ENCODE data around the gene GULP1.

Gene GULP1

DNA sequence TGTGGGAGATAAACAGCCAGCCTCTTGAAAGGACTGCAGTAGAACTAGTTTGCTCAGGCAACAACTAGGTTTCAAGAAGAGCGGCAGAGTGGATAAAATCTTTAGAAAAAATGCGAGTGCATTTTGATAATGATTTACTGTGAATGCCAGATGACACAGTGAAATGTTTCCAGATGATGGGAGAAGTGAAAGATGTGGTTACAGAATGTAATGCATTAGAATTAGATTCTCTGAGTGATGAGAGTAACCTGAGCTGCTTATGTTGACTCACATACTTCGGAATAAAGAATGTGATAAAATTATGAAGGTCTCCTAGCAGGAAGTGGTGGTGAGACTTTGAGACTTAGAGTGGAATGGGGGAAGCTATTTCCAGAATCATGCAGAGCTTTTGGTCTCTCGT, 184.3 kb downstream of the GULP1 start:
- H3K9me3 Mint-ChIP-seq = no peaks in the 10 kb centered on the region
- no peak for ATAC-seq
- no peak overlapping the region for H3K27ac Mint-ChIP-seq
- H3K27me3 Mint-ChIP-seq = no peaks in the 10 kb centered on the region
- DNase-seq = no peak
- no peaks in the 10 kb centered on the region for H3K4me1 Mint-ChIP-seq
- H3K4me3 Mint-ChIP-seq = no peak overlapping the region

DNA sequence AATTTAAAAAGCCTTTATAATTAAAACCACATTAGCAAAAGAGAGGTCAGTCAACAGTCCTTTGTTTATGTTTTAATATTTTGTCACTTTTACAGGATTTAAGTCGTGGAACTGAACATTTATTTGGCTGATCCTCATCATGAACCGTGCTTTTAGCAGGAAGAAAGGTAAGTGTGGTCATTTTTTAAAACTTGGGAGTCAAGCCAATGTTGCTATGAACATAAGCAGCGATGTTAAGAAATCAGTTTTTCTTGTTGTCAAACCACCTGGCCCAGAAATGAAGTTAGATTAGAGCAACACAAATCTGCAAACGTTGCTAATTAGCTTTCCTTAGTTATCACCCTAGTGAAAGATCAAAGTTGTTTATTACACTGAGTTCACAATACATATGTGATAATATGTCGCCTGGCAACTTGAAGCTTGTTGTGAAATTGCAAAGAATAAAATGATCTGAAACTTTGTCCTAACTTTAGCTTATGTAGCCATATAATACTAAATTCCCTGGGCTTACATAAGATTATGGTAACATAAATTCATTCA, 186.0 kb downstream of the GULP1 start:
- no peak for ATAC-seq
- Mint-ChIP-seq H3K27ac (no peak overlapping the region), H3K9me3 (no peaks in the 10 kb centered on the region), H3K4me3 (no peak overlapping the region), H3K4me1 (no peaks in the 10 kb centered on the region), H3K27me3 (no peaks in the 10 kb centered on the region)
- no peak for DNase-seq

DNA sequence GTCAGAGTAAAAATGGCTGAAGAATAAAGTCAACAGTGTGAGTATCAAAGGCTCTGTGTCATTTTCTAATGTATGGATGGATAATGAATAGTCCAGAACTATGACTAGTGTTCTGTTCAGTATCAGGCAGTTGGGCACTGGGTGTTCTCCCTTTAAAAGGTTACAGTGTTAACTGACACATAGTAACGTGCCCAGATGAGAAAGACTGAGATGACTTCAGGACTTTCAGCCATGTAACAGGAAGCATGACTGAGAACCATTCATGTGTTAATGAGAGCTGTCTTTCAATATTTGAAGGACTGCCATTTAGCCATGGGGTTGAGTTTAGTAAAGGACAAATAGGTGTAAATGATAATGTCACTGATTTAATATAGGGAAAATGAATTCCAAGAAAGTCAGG, 187.1 kb downstream of the GULP1 start:
- ATAC-seq (peak; percentile 60), DNase-seq (no peak)
- no peaks in the 10 kb centered on the region for H3K9me3 Mint-ChIP-seq
- H3K4me3 Mint-ChIP-seq = no peak overlapping the region
- H3K27ac Mint-ChIP-seq = no peak overlapping the region
- no peaks in the 10 kb centered on the region for H3K4me1 Mint-ChIP-seq
- H3K27me3 Mint-ChIP-seq = no peaks in the 10 kb centered on the region

DNA sequence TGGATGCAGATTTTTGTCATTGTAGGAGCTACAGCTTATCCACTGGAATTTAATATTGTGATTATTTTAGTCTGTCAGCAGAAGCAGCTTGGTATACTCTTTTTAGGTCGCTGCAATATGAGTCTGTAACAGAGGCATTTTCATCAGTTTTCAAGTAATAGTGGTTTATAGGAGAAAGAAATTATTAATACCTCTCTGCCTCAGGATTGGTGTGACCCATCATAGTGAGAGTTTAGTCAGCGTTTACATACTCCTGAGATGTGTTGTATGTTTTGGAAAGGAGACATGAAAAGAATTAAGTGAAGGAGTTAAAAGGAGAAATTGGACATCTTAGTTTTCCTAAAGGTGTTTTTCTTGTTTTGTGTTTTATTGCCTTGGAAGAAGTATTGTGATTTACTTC, 189.8 kb downstream of the GULP1 start:
- Mint-ChIP-seq H3K27ac (no peak overlapping the region), H3K4me3 (no peak overlapping the region), H3K4me1 (no peaks in the 10 kb centered on the region), H3K9me3 (no peaks in the 10 kb centered on the region), H3K27me3 (no peaks in the 10 kb centered on the region)
- ATAC-seq = no peak
- DNase-seq = no peak

DNA sequence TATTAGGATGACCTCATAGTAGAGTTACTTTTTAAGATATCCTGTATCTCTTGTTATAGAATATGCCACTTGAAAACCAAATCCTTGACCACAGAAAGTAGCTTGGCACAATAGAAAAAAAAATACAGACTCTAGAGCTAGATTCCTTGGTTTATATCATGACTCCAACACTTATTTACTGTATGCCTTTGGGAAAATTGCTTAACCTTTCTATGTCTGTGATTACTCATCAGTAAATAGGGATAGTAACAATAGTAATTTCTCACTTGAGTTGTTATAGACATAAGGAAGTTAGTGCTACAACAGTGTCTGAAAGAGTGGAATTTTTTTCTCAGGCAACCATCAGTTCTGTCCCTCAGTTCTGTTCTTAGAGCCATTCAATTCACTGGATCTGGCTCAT, 193.8 kb downstream of the GULP1 start:
- ATAC-seq = no peak
- no peak overlapping the region for H3K4me3 Mint-ChIP-seq
- no peaks in the 10 kb centered on the region for H3K27me3 Mint-ChIP-seq
- H3K4me1 Mint-ChIP-seq = no peaks in the 10 kb centered on the region
- no peak for DNase-seq
- H3K27ac Mint-ChIP-seq = no peak overlapping the region
- no peaks in the 10 kb centered on the region for H3K9me3 Mint-ChIP-seq

DNA sequence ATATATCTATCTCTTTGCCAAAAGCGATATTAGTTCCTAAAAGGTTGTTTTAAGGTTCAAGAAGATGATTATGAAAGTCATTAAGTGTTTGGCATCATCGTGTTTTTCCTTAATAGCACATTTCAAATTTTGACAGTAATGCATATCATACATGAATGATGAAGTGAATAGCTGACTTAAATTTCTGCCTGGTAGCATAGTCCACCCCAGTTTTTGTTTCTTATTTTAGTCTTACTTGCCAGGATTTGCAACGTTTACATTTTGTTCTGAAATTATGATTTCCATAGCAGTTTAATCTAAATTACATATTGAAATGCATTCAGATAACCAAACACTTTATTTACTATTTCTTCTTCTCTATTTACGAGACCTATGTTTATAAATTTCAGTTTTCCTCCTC, 201.1 kb downstream of the GULP1 start:
- Mint-ChIP-seq H3K4me1 (no peaks in the 10 kb centered on the region), H3K27me3 (peaks cover 8% of the 10 kb centered on the region), H3K27ac (no peak overlapping the region), H3K4me3 (no peak overlapping the region), H3K9me3 (no peaks in the 10 kb centered on the region)
- ATAC-seq (no peak), DNase-seq (no peak)

DNA sequence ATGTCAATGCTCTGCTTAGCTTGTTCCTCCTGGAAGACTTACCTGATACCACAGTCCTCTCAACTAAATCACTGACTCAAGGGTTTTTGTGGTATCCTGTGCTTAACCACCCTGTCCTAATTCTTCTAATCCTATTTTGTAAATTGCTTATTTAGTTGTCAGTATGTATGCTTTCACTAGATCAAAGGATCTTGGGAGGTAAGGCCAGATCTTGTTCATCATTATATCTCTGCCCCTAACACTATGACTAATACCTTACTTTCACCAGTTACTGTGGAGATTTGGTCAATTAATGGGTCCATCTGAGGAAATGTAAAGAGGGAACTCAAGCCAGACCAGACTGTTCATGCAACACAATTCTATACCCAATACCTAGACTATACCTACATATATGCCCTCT, 203.2 kb downstream of the GULP1 start:
- Mint-ChIP-seq H3K27ac (no peak overlapping the region), H3K4me3 (no peak overlapping the region), H3K9me3 (no peaks in the 10 kb centered on the region), H3K4me1 (no peaks in the 10 kb centered on the region), H3K27me3 (peaks cover 8% of the 10 kb centered on the region)
- ATAC-seq (no peak), DNase-seq (no peak)

DNA sequence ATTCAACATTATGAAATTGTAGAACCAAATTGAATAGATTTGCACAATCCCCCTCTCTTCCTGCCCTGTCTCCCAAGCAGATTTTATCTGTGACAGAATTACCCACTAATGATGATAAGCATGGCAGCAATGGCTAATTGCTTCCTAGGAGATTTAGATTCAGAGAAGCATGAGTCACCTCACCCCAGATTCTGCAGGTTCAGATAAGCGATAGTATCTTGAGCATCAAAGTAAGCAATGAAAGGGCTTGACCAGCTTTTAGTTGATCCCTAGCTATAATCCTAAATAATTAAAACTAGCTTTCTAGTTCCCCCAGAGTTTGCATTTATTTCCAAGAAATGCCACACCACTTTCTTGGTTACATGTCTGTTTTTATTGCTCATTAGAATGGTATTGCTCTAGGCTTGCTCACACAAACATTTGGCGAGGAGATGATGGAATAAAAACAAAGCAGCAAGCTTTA, 204.3 kb downstream of the GULP1 start:
- Mint-ChIP-seq H3K27me3 (peaks cover 8% of the 10 kb centered on the region), H3K27ac (no peak overlapping the region), H3K4me3 (no peak overlapping the region), H3K9me3 (no peaks in the 10 kb centered on the region), H3K4me1 (no peaks in the 10 kb centered on the region)
- ATAC-seq (no peak), DNase-seq (no peak)

DNA sequence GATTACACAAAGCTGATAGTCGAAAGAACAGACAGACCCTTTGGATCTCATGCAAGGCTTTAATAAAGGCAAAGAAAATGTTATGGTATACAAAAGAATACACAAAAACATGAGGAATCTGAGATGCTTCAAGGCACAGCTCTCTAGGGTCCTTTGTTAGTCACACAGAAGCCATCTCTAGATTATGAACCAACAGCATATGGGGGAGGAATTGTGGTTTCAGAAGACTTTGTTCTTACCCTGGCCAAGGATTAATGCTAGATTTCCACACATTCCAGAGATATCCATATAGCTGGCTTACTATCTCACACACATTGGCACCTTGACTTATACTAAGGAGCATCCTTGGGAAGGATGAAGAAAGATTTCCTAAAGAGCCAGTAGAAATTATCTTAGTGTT, 206.1 kb downstream of the GULP1 start:
- H3K27me3 Mint-ChIP-seq = peaks cover 8% of the 10 kb centered on the region
- no peak overlapping the region for H3K27ac Mint-ChIP-seq
- no peak overlapping the region for H3K4me3 Mint-ChIP-seq
- no peak for ATAC-seq
- no peaks in the 10 kb centered on the region for H3K4me1 Mint-ChIP-seq
- no peak for DNase-seq
- no peaks in the 10 kb centered on the region for H3K9me3 Mint-ChIP-seq

DNA sequence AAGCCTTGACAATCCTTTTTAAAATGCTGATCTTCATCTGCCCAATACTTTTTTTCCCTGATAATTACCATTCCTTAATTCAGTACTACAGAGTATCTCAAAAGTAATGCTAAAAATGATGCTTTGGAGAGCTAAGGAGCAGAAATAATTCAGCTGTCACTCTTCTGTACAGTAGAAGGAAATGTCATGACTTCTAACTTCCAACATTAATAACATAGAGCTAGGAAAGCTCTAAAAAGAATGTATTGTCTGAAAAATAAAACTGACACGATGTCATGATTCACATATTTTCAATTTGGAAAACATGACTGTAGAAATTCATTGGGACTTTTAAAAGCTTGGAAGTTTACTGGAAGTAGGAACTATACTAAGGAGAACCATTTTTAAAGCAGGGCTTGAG, 212.3 kb downstream of the GULP1 start:
- DNase-seq = no peak
- Mint-ChIP-seq H3K27me3 (no peaks in the 10 kb centered on the region), H3K27ac (no peak overlapping the region), H3K9me3 (no peaks in the 10 kb centered on the region), H3K4me1 (no peaks in the 10 kb centered on the region), H3K4me3 (no peak overlapping the region)
- no peak for ATAC-seq

DNA sequence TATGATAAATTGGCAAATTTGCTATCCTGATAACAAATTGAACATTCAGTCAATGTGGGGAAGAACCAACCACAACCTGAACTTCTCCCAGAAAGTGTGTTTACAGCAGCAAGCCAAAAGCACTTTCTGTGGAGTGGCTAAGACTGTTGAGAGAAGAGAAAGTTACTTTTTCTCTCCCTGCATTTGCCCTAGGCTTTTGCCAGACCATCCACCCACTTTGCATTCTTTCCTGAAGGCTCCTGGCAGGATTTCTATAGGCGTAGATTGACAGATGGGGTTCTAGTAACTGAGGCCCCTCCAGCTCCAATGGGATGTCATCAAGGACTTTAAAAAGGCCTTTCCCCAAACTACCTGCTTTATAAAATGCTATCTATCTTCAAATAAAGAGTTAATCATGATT, 215.2 kb downstream of the GULP1 start:
- no peaks in the 10 kb centered on the region for H3K4me1 Mint-ChIP-seq
- H3K4me3 Mint-ChIP-seq = no peak overlapping the region
- no peak overlapping the region for H3K27ac Mint-ChIP-seq
- ATAC-seq = no peak
- H3K9me3 Mint-ChIP-seq = no peaks in the 10 kb centered on the region
- no peak for DNase-seq
- H3K27me3 Mint-ChIP-seq = no peaks in the 10 kb centered on the region

DNA sequence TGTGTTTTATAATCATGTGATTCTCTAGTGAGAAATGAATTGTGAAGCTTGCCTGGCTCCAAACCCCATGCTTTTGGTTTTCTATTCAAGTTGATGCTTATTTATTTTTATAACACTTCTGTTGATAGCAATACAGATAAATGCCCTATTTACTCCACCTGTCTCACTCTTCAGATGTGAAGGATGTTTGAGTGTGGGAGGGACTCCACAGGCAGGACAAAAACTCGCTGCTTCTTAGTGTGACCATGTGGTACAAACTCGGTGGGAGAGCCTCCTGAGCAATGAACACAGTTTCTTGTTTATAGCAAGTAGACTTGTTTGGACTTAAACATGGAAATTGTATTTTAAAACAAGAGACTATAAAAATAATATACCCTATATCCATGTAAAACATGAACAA, 219.7 kb downstream of the GULP1 start:
- ATAC-seq = no peak
- no peaks in the 10 kb centered on the region for H3K4me1 Mint-ChIP-seq
- no peak for DNase-seq
- no peak overlapping the region for H3K4me3 Mint-ChIP-seq
- H3K9me3 Mint-ChIP-seq = no peaks in the 10 kb centered on the region
- H3K27me3 Mint-ChIP-seq = no peaks in the 10 kb centered on the region
- H3K27ac Mint-ChIP-seq = no peak overlapping the region

DNA sequence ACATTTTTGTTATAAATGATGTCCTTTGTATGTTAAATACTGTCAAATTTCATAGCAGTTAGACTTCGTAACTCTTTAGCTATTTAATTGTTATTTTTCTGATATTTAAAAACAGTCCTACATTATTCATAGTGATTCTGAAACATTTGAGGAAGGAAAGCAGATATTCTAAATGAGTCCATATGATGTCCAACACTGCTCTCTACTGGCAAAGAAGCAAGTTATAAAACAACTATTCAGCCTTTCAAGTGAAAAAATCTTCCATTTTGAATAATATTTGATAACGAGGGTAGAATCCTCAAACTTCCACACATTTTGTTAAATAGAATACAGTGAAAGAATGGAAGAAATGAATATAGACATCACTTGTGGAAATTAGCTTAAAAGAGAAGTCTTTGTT, 220.8 kb downstream of the GULP1 start:
- Mint-ChIP-seq H3K9me3 (no peaks in the 10 kb centered on the region), H3K27ac (no peak overlapping the region), H3K4me3 (no peak overlapping the region), H3K27me3 (no peaks in the 10 kb centered on the region), H3K4me1 (no peaks in the 10 kb centered on the region)
- DNase-seq (no peak), ATAC-seq (no peak)

DNA sequence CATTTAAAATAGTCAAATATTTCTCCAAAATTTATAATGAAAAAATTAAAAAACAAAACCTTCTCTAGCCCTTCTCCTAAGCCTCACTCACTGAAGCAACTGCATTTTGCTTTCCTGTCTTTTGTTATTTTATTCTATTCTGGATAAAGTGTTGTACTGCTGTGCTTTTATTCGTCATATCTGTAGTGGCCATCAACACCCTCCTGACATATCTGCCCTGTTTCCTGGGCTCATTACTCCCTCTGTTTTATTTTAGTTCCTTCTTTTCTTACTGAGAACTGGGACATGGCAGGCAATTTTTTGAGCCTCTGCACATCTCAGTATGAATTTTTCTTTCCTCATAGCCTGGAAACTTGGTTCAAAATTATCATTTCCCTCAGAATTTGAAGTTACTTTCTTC, 224.2 kb downstream of the GULP1 start:
- no peak for ATAC-seq
- H3K4me1 Mint-ChIP-seq = no peaks in the 10 kb centered on the region
- H3K27ac Mint-ChIP-seq = no peak overlapping the region
- H3K4me3 Mint-ChIP-seq = no peak overlapping the region
- DNase-seq = no peak
- H3K27me3 Mint-ChIP-seq = no peaks in the 10 kb centered on the region
- H3K9me3 Mint-ChIP-seq = no peaks in the 10 kb centered on the region

DNA sequence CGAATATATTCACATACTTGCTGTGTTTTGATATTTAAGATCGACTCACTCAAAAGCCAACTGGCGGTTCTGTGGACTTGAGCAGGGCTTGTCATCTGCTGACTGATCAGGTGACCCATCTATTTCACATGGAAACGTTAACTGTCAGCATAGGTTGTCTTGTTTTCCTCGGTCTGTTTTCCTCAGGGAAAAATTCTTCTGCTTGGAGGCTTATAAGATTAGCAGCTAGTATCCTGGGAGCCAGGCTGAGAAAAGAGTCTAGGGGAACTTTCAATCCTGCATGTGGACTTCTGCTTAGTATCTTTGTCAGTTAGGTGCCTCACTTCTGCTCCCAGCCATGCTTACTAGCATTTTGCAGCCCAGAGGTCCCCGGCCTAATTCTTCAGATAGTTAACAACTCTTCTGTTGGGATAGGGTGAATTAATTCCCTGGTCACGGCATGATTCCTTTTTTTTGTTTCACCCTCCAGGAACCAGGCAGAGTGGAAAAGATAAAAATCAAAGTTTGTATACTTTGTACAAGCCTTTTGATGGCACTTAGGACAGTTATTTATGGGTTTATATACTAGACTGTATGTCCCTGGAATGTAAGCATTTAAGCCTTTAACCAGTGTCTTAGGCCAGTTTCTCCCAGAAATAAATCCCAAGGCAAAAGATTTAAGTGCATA, 226.0 kb downstream of the GULP1 start:
- no peak overlapping the region for H3K4me3 Mint-ChIP-seq

DNA sequence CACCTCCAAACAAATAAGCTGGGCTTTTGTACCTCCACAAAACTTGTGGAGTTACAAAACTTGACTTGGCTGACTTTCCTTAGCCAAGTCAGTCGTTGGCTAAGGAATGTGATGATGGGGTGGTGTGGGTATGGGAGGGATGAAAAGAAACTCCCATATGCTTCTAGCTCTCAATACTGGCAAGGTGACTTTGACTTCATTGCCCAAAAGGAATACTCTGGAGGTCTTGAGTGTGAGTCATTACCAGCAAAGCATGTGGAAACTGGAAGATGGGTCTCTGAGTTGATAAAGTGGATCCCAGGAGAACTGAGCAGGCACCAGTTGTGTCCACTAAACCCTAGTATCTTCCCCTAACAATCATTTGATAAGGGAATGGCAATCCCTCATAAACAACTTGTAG, 226.7 kb downstream of the GULP1 start:
- Mint-ChIP-seq H3K9me3 (no peaks in the 10 kb centered on the region), H3K4me1 (no peaks in the 10 kb centered on the region), H3K27ac (no peak overlapping the region), H3K27me3 (no peaks in the 10 kb centered on the region), H3K4me3 (no peak overlapping the region)
- ATAC-seq (no peak), DNase-seq (no peak)

More for the DNA sequence above, 226.0 kb downstream of the GULP1 start:
- DNase-seq (no peak), ATAC-seq (no peak)
- Mint-ChIP-seq H3K9me3 (no peaks in the 10 kb centered on the region), H3K27me3 (no peaks in the 10 kb centered on the region), H3K27ac (no peak overlapping the region), H3K4me1 (no peaks in the 10 kb centered on the region)

DNA sequence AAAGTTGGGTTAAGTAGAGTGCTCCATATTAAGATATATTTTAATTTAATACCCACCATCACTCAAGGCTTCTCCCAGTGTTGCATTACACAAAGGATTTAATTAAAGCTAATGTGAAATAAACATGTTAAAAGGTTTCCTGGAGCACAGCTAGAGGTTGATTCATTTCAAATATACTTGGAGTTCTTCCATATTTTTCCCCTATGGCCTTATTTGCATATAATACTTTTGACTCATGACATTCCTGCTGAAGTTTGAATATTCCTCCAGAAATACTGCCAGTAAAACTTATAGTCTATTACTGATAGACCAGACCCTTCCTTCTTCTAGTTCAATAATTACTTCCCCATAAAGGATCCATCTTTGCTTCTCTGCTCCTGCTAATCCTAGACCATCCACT, 227.5 kb downstream of the GULP1 start:
- Mint-ChIP-seq H3K9me3 (no peaks in the 10 kb centered on the region), H3K27me3 (no peaks in the 10 kb centered on the region), H3K4me1 (no peaks in the 10 kb centered on the region), H3K27ac (no peak overlapping the region), H3K4me3 (no peak overlapping the region)
- DNase-seq (no peak), ATAC-seq (no peak)
